Naive thymus-derived CD8-positive, alpha-beta T cell (primary cell): ENCODE data around the gene SYNDIG1. TPM values are rescaled to one million over a fixed set of nuclear protein-coding genes. Genes with fewer than 3 reads are reported as not detected.
A peak's percentile ranks its signal among the peaks of the same experiment; 100 is the strongest.

Experiments used
- ATAC-seq, 2 donors: fragments of 150-1000 bp; cut with Tn5 transposase in 1 of 2; sonication (Bioruptor Pico), chemical (Tn5 transposase) in 1 of 2; 1 replicate in 1 of 2; 2 replicates in 1 of 2; pipeline ENCODE4 v1.10.0; 2021; ENCODE audit warnings: mild to moderate bottlenecking in 2 of 2, moderate library complexity in 2 of 2
- POLR2A ChIA-PET: fragments of 350-600 bp; sonication (Branson Sonifier 250); formaldehyde crosslinking; loops from one replicate; lab custom pipeline; 2021; ENCODE audit warnings: antibody characterized with exemption; lab: Charles Lee
- DNase-seq, 10 donors: peaks; one replicate each; pipeline versions ENCODE4 v3.0.0 to v3.0.0-alpha.2; 2020 to 2022
- H3K27ac Mint-ChIP-seq, 10 donors: one replicate each; pipeline ENCODE4 v1.8.0; 2020 to 2022; ENCODE audit warnings: mild to moderate bottlenecking in 10 of 10, mixed read lengths in 10 of 10, moderate library complexity in 4 of 10, inconsistent platforms in 1 of 10
- H3K27me3 Mint-ChIP-seq, 5 donors: one replicate each; pipeline ENCODE4 v1.8.0; 2021 to 2022; ENCODE audit warnings: mixed read lengths in 5 of 5
- H3K36me3 Mint-ChIP-seq, 3 donors: one replicate each; pipeline ENCODE4 v1.8.0; 2020 to 2022; ENCODE audit warnings: mixed read lengths in 3 of 3, mild to moderate bottlenecking in 2 of 3, inconsistent platforms in 1 of 3
- H3K4me1 Mint-ChIP-seq, 4 donors: one replicate each; pipeline ENCODE4 v1.8.0; 2021 to 2022; ENCODE audit warnings: mixed read lengths in 4 of 4
- H3K4me3 Mint-ChIP-seq, 10 donors: one replicate each; pipeline ENCODE4 v1.8.0; 2020 to 2022; ENCODE audit warnings: mild to moderate bottlenecking in 10 of 10, mixed read lengths in 10 of 10, moderate library complexity in 6 of 10, inconsistent platforms in 1 of 10
- H3K9me3 Mint-ChIP-seq, 9 donors: one replicate each; pipeline ENCODE4 v1.8.0; 2020 to 2022; ENCODE audit warnings: mixed read lengths in 9 of 9, mild to moderate bottlenecking in 3 of 9, inconsistent platforms in 1 of 9, moderate library complexity in 1 of 9
- polyA plus RNA-seq, 3 donors: library from polyadenylated mRNA; unstranded; fragments of 300-500 nt; fragmentation: Illumina TruSeq; gene quantifications; one replicate each; pipeline ENCODE4 v1.2.3, GENCODE V29; 2021
- total RNA-seq, 8 experiments: library from RNA in 2 of 8; stranded (reverse) in 2 of 8; gene quantifications; one replicate each; pipeline ENCODE4 v1.2.3 and lab custom pipeline; 2021 to 2026

The SYNDIG1 gene
- total and polyA plus RNA-seq, 5 experiments from 2014 or later = not detected

GRCh38 chr20:24699321-24700165 is 230.1 kb downstream of the SYNDIG1 start:
- H3K27me3 Mint-ChIP-seq = peaks cover 0 to 16% (median 0%) of the 10 kb centered on the region in 5 donors
- H3K36me3 Mint-ChIP-seq = no peaks in the 10 kb centered on the region
- no peak overlapping the region for H3K27ac Mint-ChIP-seq
- H3K4me1 Mint-ChIP-seq = no peaks in the 10 kb centered on the region
- H3K4me3 Mint-ChIP-seq = no peak overlapping the region
- POLR2A ChIA-PET = no interaction called here
- no peak for ATAC-seq
- peak in 1 of 10 donors; percentile 14 for DNase-seq
- no peaks in the 10 kb centered on the region for H3K9me3 Mint-ChIP-seq

- POLR2A ChIA-PET = no interaction called here
- H3K4me1 Mint-ChIP-seq = no peaks in the 10 kb centered on the region
- no peak for ATAC-seq
Observed at GRCh38 chr20:24700166-24700860, 230.9 kb downstream of the SYNDIG1 start.

DNA sequence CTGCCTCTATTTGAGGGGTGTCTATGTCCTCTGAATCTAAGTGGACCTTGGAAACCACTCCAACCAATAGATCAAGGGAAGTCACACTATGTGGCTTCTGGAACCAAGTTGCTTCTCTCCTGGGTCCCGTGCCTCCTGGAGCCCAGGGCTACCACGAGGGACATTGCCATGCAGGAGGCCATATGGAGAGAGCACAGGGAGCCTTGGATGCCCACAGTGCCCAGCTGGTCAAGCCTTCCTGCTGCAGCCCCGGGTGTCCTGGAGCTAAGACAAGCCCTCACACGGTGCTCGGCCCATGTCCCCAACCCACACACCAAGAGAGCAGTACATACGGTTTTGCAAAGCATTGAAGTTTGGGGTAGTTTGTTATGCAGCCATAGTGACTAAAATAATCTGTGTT is 231.6 kb downstream of the SYNDIG1 start:
- Mint-ChIP-seq H3K27me3 (peaks cover 0 to 16% (median 0%) of the 10 kb centered on the region in 5 donors), H3K4me3 (no peak overlapping the region), H3K4me1 (no peaks in the 10 kb centered on the region), H3K9me3 (no peaks in the 10 kb centered on the region), H3K27ac (no peak overlapping the region), H3K36me3 (no peaks in the 10 kb centered on the region)
- ATAC-seq = no peak
- DNase-seq = no peak
- POLR2A ChIA-PET = no interaction called here

More at GRCh38 chr20:24700166-24700860, 230.9 kb downstream of the SYNDIG1 start:
- H3K27ac Mint-ChIP-seq = peak overlapping the region in 1 of 10 donors; percentile 27
- H3K9me3 Mint-ChIP-seq = no peaks in the 10 kb centered on the region
- no peak overlapping the region for H3K4me3 Mint-ChIP-seq
- no peaks in the 10 kb centered on the region for H3K36me3 Mint-ChIP-seq
- DNase-seq = peak in 1 of 10 donors; percentile 11
- peaks cover 0 to 16% (median 0%) of the 10 kb centered on the region in 5 donors for H3K27me3 Mint-ChIP-seq

GRCh38 chr20:24701668-24702067 is 232.2 kb downstream of the SYNDIG1 start:
- H3K27me3 Mint-ChIP-seq = peaks cover 0 to 16% (median 0%) of the 10 kb centered on the region in 5 donors
- no peak overlapping the region for H3K4me3 Mint-ChIP-seq
- POLR2A ChIA-PET = no interaction called here
- H3K9me3 Mint-ChIP-seq = no peaks in the 10 kb centered on the region
- peak in 1 of 10 donors; percentile 3 for DNase-seq
- no peak for ATAC-seq
- H3K36me3 Mint-ChIP-seq = no peaks in the 10 kb centered on the region
- H3K4me1 Mint-ChIP-seq = no peaks in the 10 kb centered on the region
- H3K27ac Mint-ChIP-seq = no peak overlapping the region

GRCh38 chr20:24702501-24703283 is 233.3 kb downstream of the SYNDIG1 start:
- no peak overlapping the region for H3K4me3 Mint-ChIP-seq
- peak in 1 of 10 donors; percentile 3 for DNase-seq
- no peak for ATAC-seq
- POLR2A ChIA-PET = no interaction called here
- no peak overlapping the region for H3K27ac Mint-ChIP-seq
- H3K4me1 Mint-ChIP-seq = no peaks in the 10 kb centered on the region
- H3K36me3 Mint-ChIP-seq = no peaks in the 10 kb centered on the region
- H3K9me3 Mint-ChIP-seq = no peaks in the 10 kb centered on the region
- H3K27me3 Mint-ChIP-seq = peaks cover 0 to 16% (median 0%) of the 10 kb centered on the region in 5 donors

DNA sequence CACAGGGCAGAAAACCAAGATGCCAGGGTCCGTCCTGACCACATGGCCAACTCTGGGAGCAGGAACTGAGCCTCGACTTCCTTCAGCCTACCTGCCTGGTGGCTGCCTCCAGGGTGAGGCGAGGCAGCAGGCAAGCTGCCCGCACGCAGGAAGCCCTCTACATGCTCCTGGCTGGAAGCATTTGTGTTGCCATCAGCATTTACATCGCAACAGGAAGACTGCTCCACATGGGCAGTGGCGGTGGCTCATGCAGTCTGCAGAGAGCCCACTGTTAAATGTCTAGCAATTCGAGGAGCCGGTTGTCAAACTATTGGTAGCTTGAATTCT is 233.8 kb downstream of the SYNDIG1 start:
- no peak for ATAC-seq
- POLR2A ChIA-PET = no interaction called here
- Mint-ChIP-seq H3K9me3 (no peaks in the 10 kb centered on the region), H3K27ac (no peak overlapping the region), H3K36me3 (no peaks in the 10 kb centered on the region), H3K4me1 (no peaks in the 10 kb centered on the region), H3K27me3 (peaks cover 0 to 16% (median 0%) of the 10 kb centered on the region in 5 donors), H3K4me3 (no peak overlapping the region)
- no peak for DNase-seq

GRCh38 chr20:24704899-24705298 is 235.5 kb downstream of the SYNDIG1 start:
- Mint-ChIP-seq H3K27ac (no peak overlapping the region), H3K27me3 (peaks cover 0 to 12% (median 0%) of the 10 kb centered on the region in 5 donors), H3K4me3 (no peak overlapping the region), H3K36me3 (no peaks in the 10 kb centered on the region), H3K9me3 (no peaks in the 10 kb centered on the region), H3K4me1 (no peaks in the 10 kb centered on the region)
- ATAC-seq = no peak
- no peak for DNase-seq
- POLR2A ChIA-PET = no interaction called here

GRCh38 chr20:24705486-24705885 is 236.1 kb downstream of the SYNDIG1 start:
- DNase-seq = no peak
- Mint-ChIP-seq H3K4me3 (no peak overlapping the region), H3K27ac (no peak overlapping the region), H3K27me3 (peaks cover 0 to 7% (median 0%) of the 10 kb centered on the region in 5 donors), H3K36me3 (no peaks in the 10 kb centered on the region), H3K9me3 (no peaks in the 10 kb centered on the region), H3K4me1 (no peaks in the 10 kb centered on the region)
- no peak for ATAC-seq
- POLR2A ChIA-PET = no interaction called here

- Mint-ChIP-seq H3K27ac (no peak overlapping the region), H3K4me1 (no peaks in the 10 kb centered on the region), H3K36me3 (peaks cover 0 to 6% (median 4%) of the 10 kb centered on the region in 3 donors), H3K4me3 (no peak overlapping the region), H3K27me3 (peaks cover 0 to 4% (median 1%) of the 10 kb centered on the region in 5 donors), H3K9me3 (peaks cover 0 to 13% (median 6%) of the 10 kb centered on the region in 9 donors)
- POLR2A ChIA-PET = no interaction called here
- ATAC-seq (no peak), DNase-seq (no peak)
Observed at GRCh38 chr20:24708411-24709295, 239.2 kb downstream of the SYNDIG1 start.
